ENCODE results near the gene ABHD17B. TPM values are rescaled to one million over a fixed set of nuclear protein-coding genes. Genes with fewer than 3 reads are reported as not detected.
"Not testable (repeated sequence)": the region's sequence is repeated elsewhere in the genome, so short reads cannot be mapped to it uniquely, and the experiment has no call there.

ABHD17B gene
- total RNA-seq: 10 to 100 TPM; 15.3 to 24.6 TPM

DNA sequence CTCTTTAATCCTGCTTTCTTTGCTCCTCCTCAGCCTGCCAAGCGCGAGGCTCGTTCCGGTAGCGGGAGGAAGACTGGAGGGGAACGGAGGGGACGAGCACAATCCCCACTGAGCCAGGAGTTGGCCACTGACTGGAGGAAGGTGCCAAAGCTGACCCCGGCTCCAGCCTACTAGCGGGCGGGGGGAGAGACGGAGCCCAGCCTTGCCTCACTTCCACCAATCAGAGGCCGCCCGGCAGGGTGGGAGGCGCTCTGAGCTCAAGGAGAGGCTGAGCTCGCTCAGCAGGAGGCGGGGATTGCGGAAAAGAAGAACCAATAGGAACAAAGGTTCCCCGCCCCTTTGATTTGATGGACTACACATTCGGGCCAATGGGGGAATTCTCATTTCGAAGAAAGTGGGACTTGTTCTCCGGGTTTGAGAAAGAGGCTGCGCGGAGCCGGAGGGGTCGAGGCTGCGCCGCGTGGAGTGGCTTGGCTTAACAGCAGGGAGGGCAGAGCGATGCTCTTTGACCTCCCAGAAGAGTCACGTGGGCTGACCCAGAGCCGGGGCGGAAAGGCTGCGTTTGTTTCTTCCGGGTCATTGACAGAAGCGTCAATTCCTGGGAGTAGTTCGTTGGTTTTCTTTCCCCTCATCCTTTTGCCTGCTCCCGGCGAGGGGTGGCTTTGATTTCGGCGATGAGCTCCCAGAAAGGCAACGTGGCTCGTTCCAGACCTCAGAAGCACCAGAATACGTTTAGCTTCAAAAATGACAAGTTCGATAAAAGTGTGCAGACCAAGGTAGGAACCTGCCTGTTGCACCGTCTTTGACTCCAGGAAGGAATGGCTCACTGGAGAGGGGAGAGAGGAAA is at the start of gene ABHD17B, which contains the start of gene C9orf85:
Gene ABHD17B (minus strand): TSS at position 133 of the 847 bp plus-strand sequence. CDS start 36,113 bp downstream, outside the sequence.
Gene C9orf85 (plus strand): TSS at position 579 of the 847 bp plus-strand sequence. CDS start 96 bp downstream, at position 675.
- ATAC-seq (ENCODE audit: insufficient number of reproducible peaks, low FRiP score, low read depth) (peak; percentile 99), DNase-seq (ENCODE audit: low spot score) (peak; percentile 97)
- peaks cover 21 to 49% of the 10 kb centered on the region in 2 donors for H3K4me1 ChIP-seq (ENCODE audit: control insufficient read depth in 1 of 2, low read depth in 2 of 2)
- H3K27me3 ChIP-seq (replicated peaks; ENCODE audit: insufficient read depth): no peaks in the 10 kb centered on the region
- TF ChIP-seq, protein P1, sequence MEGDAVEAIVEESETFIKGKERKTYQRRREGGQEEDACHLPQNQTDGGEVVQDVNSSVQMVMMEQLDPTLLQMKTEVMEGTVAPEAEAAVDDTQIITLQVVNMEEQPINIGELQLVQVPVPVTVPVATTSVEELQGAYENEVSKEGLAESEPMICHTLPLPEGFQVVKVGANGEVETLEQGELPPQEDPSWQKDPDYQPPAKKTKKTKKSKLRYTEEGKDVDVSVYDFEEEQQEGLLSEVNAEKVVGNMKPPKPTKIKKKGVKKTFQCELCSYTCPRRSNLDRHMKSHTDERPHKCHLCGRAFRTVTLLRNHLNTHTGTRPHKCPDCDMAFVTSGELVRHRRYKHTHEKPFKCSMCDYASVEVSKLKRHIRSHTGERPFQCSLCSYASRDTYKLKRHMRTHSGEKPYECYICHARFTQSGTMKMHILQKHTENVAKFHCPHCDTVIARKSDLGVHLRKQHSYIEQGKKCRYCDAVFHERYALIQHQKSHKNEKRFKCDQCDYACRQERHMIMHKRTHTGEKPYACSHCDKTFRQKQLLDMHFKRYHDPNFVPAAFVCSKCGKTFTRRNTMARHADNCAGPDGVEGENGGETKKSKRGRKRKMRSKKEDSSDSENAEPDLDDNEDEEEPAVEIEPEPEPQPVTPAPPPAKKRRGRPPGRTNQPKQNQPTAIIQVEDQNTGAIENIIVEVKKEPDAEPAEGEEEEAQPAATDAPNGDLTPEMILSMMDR (IDR thresholded peaks at IDR 0.05): no peak
- H3K27ac ChIP-seq: peak within 1 kb of the TSS; percentile 84 to 87
- no peaks in the 10 kb centered on the region for H3K36me3 ChIP-seq
- H3K9me3 ChIP-seq: no peaks in the 10 kb centered on the region
- H3K4me3 ChIP-seq: peak within 1 kb of the TSS; percentile 80

DNA sequence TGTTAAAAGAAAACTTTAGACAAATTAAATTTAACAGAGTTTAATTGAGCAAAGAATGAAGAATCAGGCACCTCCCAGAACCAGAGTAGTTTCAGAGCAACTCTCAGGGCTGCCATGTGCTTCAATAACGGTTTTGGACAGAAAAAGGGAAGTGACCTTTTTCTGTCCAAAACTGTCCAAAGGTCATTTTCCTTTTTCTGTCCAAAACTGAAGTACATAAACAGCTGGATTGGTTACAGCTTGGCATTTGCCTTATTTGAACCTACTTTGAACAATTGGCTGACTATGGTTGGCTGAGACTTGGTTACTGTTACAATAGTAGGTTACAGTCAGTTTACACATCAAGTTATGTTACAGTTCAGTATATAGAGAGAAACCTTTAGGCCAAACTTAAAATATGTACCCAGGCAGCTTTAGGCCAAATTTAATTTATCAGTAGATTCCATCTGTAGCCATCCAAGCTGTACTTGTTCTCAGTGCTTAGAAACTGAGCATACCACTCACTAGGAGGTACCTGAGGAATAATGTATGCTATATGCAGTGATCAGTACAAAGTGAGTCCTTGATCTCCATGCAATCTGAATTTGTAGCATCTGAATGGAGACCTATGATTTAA is 44.4 kb upstream of the ABHD17B start:
- Histone ChIP-seq H3K36me3 (peaks cover 5% of the 10 kb centered on the region), H3K4me3 (no peak overlapping the region), H3K27ac (no peak overlapping the region), H3K4me1 (ENCODE audit: control insufficient read depth in 1 of 2, low read depth in 2 of 2) (peaks cover 0 to 13% of the 10 kb centered on the region in 2 donors), H3K9me3 (no peaks in the 10 kb centered on the region), H3K27me3 (replicated peaks; ENCODE audit: insufficient read depth) (no peaks in the 10 kb centered on the region)
- TF ChIP-seq, protein P1 (IDR thresholded peaks at IDR 0.05): no peak
- no peak for DNase-seq (ENCODE audit: low spot score)
- ATAC-seq (ENCODE audit: insufficient number of reproducible peaks, low FRiP score, low read depth): no peak

DNA sequence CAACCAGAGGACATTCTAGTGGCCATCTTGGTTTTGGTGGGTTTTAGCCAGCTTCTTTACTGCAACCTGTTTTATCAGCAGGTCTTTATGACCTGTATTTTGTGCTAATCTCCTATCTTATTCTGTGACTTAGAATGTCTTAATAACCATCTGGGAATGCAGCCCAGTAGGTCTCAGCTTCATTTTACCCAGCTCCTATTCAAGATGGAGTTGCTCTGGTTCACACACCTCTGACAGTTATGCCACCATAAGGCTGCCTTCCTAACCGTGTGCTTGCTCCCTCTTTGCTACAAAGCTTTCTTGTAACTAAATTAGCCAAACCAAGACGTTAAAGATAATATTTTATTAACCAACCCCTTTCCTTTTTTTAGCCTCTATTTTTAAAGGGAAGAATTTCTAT is 43.7 kb upstream of the ABHD17B start:
- not testable (repeated sequence) for ATAC-seq (ENCODE audit: insufficient number of reproducible peaks, low FRiP score, low read depth); H3K9me3 ChIP-seq; DNase-seq (ENCODE audit: low spot score); H3K27me3 ChIP-seq (replicated peaks; ENCODE audit: insufficient read depth); H3K4me3 ChIP-seq; H3K36me3 ChIP-seq; H3K27ac ChIP-seq
- H3K4me1 ChIP-seq (ENCODE audit: control insufficient read depth in 1 of 2, low read depth in 2 of 2): peaks cover 0 to 13% of the 10 kb centered on the region in 2 donors

DNA sequence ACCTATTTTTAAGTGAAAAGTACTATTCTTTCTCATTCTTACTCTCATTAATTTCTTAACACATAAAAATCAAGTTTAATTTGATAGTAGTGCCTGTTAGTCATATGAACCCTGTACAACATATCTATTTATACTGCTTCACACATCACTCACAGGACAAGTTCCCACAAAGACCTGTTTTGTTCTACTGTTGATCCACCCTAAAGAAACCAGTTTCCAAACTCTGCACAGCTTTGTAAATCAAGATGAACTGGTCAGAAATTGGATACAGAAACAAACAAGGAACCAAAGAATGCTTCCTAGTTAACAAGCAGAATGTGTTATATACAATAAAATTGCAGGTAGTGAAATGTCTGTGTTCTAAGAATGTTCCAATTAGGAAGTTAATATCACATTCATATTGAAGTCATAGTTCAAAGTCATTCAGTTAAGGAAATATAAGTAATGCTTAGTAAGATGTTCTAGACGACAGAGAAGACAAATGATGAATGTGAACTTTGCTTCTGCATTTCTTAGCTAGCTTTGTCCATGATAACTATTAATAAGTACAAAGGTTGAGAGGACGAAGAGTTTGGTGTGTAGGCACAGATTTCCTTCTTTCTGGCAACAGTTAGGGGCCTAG is 33.9 kb upstream of the ABHD17B start:
- Histone ChIP-seq H3K9me3 (no peaks in the 10 kb centered on the region), H3K4me1 (ENCODE audit: control insufficient read depth in 1 of 2, low read depth in 2 of 2) (peaks cover 20 to 29% of the 10 kb centered on the region in 2 donors), H3K27me3 (replicated peaks; ENCODE audit: insufficient read depth) (no peaks in the 10 kb centered on the region), H3K4me3 (no peak overlapping the region), H3K36me3 (peaks cover 4% of the 10 kb centered on the region), H3K27ac (no peak overlapping the region)
- DNase-seq (ENCODE audit: low spot score) (no peak), ATAC-seq (ENCODE audit: insufficient number of reproducible peaks, low FRiP score, low read depth) (no peak)
- TF ChIP-seq, protein P1 (IDR thresholded peaks at IDR 0.05): no peak

DNA sequence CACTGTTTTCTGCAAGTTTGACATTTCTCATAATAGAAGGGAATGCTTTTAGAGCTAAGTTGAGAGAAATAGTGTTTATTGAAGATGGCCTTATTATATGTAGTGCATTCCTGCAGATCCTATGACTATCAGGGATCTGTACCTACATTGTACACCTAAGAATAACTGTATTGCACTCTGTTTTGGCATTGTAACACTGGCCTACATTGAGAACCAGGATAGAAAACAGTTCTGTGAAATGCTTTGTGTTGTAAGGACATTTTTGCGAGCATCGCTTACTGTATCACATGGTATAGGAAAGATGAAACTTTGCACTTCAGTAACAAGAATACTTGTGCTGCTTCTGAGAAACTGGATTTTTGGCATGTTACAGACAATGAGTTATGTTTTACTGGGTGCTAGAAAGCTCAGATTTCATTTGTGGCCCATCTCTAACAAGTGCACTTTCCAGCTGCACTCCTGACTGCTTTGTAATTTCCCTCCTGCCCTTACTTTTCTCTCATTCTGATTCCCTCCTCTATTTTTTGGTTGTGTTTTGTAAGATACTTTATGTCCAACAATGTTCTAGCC is 31.1 kb upstream of the ABHD17B start:
- Histone ChIP-seq H3K27ac (peak overlapping the region in 1 of 2 donors; percentile 15), H3K4me3 (no peak overlapping the region), H3K4me1 (ENCODE audit: control insufficient read depth in 1 of 2, low read depth in 2 of 2) (peaks cover 29 to 33% of the 10 kb centered on the region in 2 donors), H3K36me3 (no peaks in the 10 kb centered on the region), H3K9me3 (no peaks in the 10 kb centered on the region), H3K27me3 (replicated peaks; ENCODE audit: insufficient read depth) (no peaks in the 10 kb centered on the region)
- DNase-seq (ENCODE audit: low spot score): no peak
- ATAC-seq (ENCODE audit: insufficient number of reproducible peaks, low FRiP score, low read depth): no peak
- TF ChIP-seq, protein P1 (IDR thresholded peaks at IDR 0.05): no peak
